Tibial nerve (tissue), 4 donors: ENCODE data around the gene COX7A2.
A peak's percentile ranks its signal among the peaks of the same experiment; 100 is the strongest.

Experiments
- CTCF ChIP-seq, 5 experiments: fragments of 200-600 bp in 3 of 5; fragments of 450-650 bp in 2 of 5; sonication (generic) in 3 of 5; IDR thresholded peaks; one replicate each; pipeline ENCODE4 v1.5.1; 2016 to 2019; ENCODE audit warnings: antibody characterized with exemption in 5 of 5, mild to moderate bottlenecking in 3 of 5, moderate library complexity in 2 of 5
- EP300 ChIP-seq, 2 donors: sonication (generic); formaldehyde crosslinking; IDR thresholded peaks; one replicate each; pipeline ENCODE4 v1.6.1; 2017; ENCODE audit warnings: antibody characterized with exemption in 2 of 2, mild to moderate bottlenecking in 1 of 2
- POLR2A ChIP-seq, 2 donors: fragments of 450-650 bp; IDR thresholded peaks; one replicate each; pipeline ENCODE4 v1.6.1; 2017; ENCODE audit warnings: antibody characterized with exemption in 2 of 2, mild to moderate bottlenecking in 2 of 2, moderate library complexity in 2 of 2

GRCh38 chr6:75230484-75231325 lies 12.9 kb downstream of the COX7A2 start:
- TF ChIP-seq CTCF (IDR thresholded peaks at IDR 0.05) (peak; percentile 40 to 82 (median 68)), POLR2A (IDR thresholded peaks at IDR 0.05) (no peak), EP300 (IDR thresholded peaks at IDR 0.05) (no peak)
